K562 (cell line): ENCODE results near the gene RFT1. TPM values are rescaled to one million over a fixed set of nuclear protein-coding genes. Genes with fewer than 3 reads are reported as not detected.

Experiments used
- ATAC-seq: fragments of 200-7000 bp; cut with Tn5 transposase; 3 replicates; pipeline ENCODE4 v1.9.1; 2020; ENCODE audit warnings: moderate library complexity
- Bru-seq: library from RNA; stranded (reverse); fragments of 400-500 nt; gene quantifications from one replicate; lab custom pipeline; 2021; lab: Mats Ljungman, UMichigan
- BruChase-seq, 2 experiments: library from RNA; stranded (reverse); fragments of 400-500 nt; gene quantifications; one replicate each; lab custom pipeline; 2021; lab: Mats Ljungman, UMichigan
- BruUV-seq: library from RNA; stranded (reverse); fragments of 400-500 nt; replicated peaks from 2 replicates; lab custom pipeline; 2021; lab: Mats Ljungman, UMichigan
- CTCF ChIA-PET: fragments of 300-600 bp; formaldehyde crosslinking; extraction: SDS; loops from one replicate; lab custom pipeline; 2021; ENCODE audit warnings: low intra/inter-chr PET ratio; lab: Yijun Ruan, JAX
- POLR2A ChIA-PET: fragments of 300-600, 350-650 bp; sonication (Branson Sonifier 250); formaldehyde crosslinking; extraction: SDS; loops from one replicate; lab custom pipeline; 2021; ENCODE audit warnings: antibody characterized with exemption, inconsistent platforms; lab: Yijun Ruan, JAX
- DNase-seq, 4 experiments: peaks; one replicate each; pipeline versions ENCODE4 v3.0.0 to v3.0.0-alpha.2; 2011 to 2018; ENCODE audit warnings: low spot score in 3 of 4, mixed read lengths in 3 of 4; ENCODE audit errors: extremely low read depth in 1 of 4
- FAIRE-seq: peaks from 2 replicates; lab custom pipeline; 2011; peaks lifted over from hg19 to GRCh38; lab: Jason Lieb, UNC
- H2AFZ ChIP-seq: 2 replicates; pipeline ENCODE4 v1.6.0; 2011; ENCODE audit warnings: low read depth, low read length, control low read depth, inconsistent platforms
- H3K27ac ChIP-seq: fragments of 200-600 bp; 3 replicates; pipeline ENCODE4 v1.8.0; 2011; ENCODE audit warnings: low read depth, mild to moderate bottlenecking, control low read depth, inconsistent platforms, low read length, moderate library complexity, mixed read lengths; ENCODE audit errors: extremely low read depth
- H3K27me3 ChIP-seq, 2 experiments: fragments of 300-600 bp in 1 of 2; 2 replicates in 1 of 2; 3 replicates in 1 of 2; pipeline versions ENCODE4 v1.6.0 to v1.8.0; 2011; ENCODE audit warnings: inconsistent platforms in 2 of 2, low read length in 2 of 2, mild to moderate bottlenecking in 1 of 2, mixed read lengths in 1 of 2, moderate library complexity in 1 of 2; ENCODE audit not compliant: control insufficient read depth in 2 of 2, insufficient read depth in 2 of 2
- H3K36me3 ChIP-seq: fragments of 300-600 bp; 3 replicates; pipeline ENCODE4 v1.8.0; 2011; ENCODE audit warnings: mild to moderate bottlenecking, low read length, inconsistent platforms; ENCODE audit not compliant: control insufficient read depth, insufficient read depth
- H3K4me1 ChIP-seq, 2 experiments: fragments of 200-600 bp in 1 of 2; replicated peaks in 1 of 2; 2 replicates in 1 of 2; 3 replicates in 1 of 2; pipeline versions ENCODE4 v1.5.1 to v1.8.0; 2011; ENCODE audit warnings: inconsistent platforms in 2 of 2, low read length in 2 of 2, mild to moderate bottlenecking in 1 of 2, mixed read lengths in 1 of 2, moderate library complexity in 1 of 2; ENCODE audit not compliant: control insufficient read depth in 2 of 2, insufficient read depth in 2 of 2
- H3K4me2 ChIP-seq: 2 replicates; pipeline ENCODE4 v1.6.1; 2011; ENCODE audit warnings: low read length, control low read depth, inconsistent platforms, mixed read lengths; ENCODE audit not compliant: insufficient read depth
- H3K4me3 ChIP-seq: fragments of 200-600 bp; sonication (generic), shearing (Covaris generic); 2 replicates; pipeline ENCODE4 v1.5.1; 2016; ENCODE audit warnings: control low read depth, inconsistent platforms
- H3K79me2 ChIP-seq: fragments of 200-600 bp; 3 replicates; pipeline ENCODE4 v1.8.0; 2011; ENCODE audit warnings: low read length, inconsistent platforms; ENCODE audit not compliant: control insufficient read depth, insufficient read depth
- H3K9ac ChIP-seq, 2 experiments: 2 replicates each; pipeline versions ENCODE4 v1.6.0 to v1.6.1; 2011; ENCODE audit warnings: low read depth in 2 of 2, low read length in 2 of 2, control low read depth in 1 of 2, inconsistent platforms in 1 of 2, mild to moderate bottlenecking in 1 of 2, mixed read lengths in 1 of 2; ENCODE audit not compliant: insufficient read depth in 1 of 2
- H3K9me1 ChIP-seq: one replicate; pipeline ENCODE4 v1.6.0; 2011; ENCODE audit warnings: inconsistent platforms, mild to moderate bottlenecking, low read length, moderate library complexity; ENCODE audit not compliant: control insufficient read depth, insufficient read depth
- H3K9me3 ChIP-seq: replicated peaks from 2 replicates; pipeline ENCODE4 v1.5.1; 2011; ENCODE audit warnings: low read depth, low read length, inconsistent platforms; ENCODE audit not compliant: control insufficient read depth, insufficient read depth
- H4K20me1 ChIP-seq: replicated peaks from 2 replicates; pipeline ENCODE4 v1.6.1; 2011; ENCODE audit warnings: low read length, inconsistent platforms, mixed read lengths; ENCODE audit not compliant: control insufficient read depth, insufficient read depth
- BDP1 ChIP-seq: IDR thresholded peaks from 3 replicates; pipeline ENCODE4 v1.6.1; 2011; ENCODE audit not compliant: insufficient read length, insufficient read depth
- CBFB ChIP-seq: sonication (generic); formaldehyde crosslinking; IDR thresholded peaks from 2 replicates; pipeline ENCODE4 v1.4.0; 2020; ENCODE audit warnings: mild to moderate bottlenecking, missing genetic modification reagents
- FOXK2 ChIP-seq, 2 experiments: fragments of 450-650 bp; IDR thresholded peaks in 1 of 2; conservative IDR thresholded peaks in 1 of 2; 2 replicates each; pipeline ENCODE4 v1.6.1; 2016; ENCODE audit warnings: low read depth in 2 of 2, mild to moderate bottlenecking in 1 of 2
- MAX ChIP-seq: sonication (generic); formaldehyde crosslinking; IDR thresholded peaks from 2 replicates; pipeline ENCODE4 v1.9.0; 2022; ENCODE audit warnings: mild to moderate bottlenecking, missing genetic modification reagents
- MBD2 ChIP-seq: sonication (generic); IDR thresholded peaks from 2 replicates; pipeline ENCODE4 v1.6.1; 2016; ENCODE audit warnings: low read depth, borderline replicate concordance
- PKNOX1 ChIP-seq: fragments of 450-650 bp; IDR thresholded peaks from 2 replicates; pipeline ENCODE4 v1.6.1; 2016
- RBBP5 ChIP-seq: fragments of 200-600 bp; sonication (generic); IDR thresholded peaks from 2 replicates; pipeline ENCODE4 v1.6.1; 2012; ENCODE audit warnings: borderline replicate concordance, mild to moderate bottlenecking, low read length, control low read depth, inconsistent platforms; ENCODE audit not compliant: insufficient read depth, poor library complexity, severe bottlenecking
- SRSF7 ChIP-seq: fragments of 200-400 bp; formaldehyde crosslinking; optimal IDR thresholded peaks from 2 replicates; pipeline ENCODE3; 2017; ENCODE audit warnings: mild to moderate bottlenecking, low read depth, low read length
- STAT6 ChIP-seq: sonication (generic); formaldehyde crosslinking; IDR thresholded peaks from 2 replicates; pipeline ENCODE4 v1.8.1; 2023; ENCODE audit warnings: mild to moderate bottlenecking, missing genetic modification reagents
- XRCC3 ChIP-seq: fragments of 450-650 bp; IDR thresholded peaks from 2 replicates; pipeline ENCODE4 v1.6.1; 2017; ENCODE audit warnings: mild to moderate bottlenecking, moderate library complexity
- ZNF507 ChIP-seq: conservative IDR thresholded peaks from 2 replicates; pipeline ENCODE4 v1.6.1; 2017; ENCODE audit warnings: missing genetic modification characterization, missing compliant biosample characterization
- WGBS: fragments of 100-300 bp; shearing (Covaris generic); methylation state at CpG from one replicate; pipeline ENCODE4 v1.1.6; 2016; ENCODE audit warnings: low coverage, mixed read lengths; ENCODE audit not compliant: insufficient coverage; ENCODE audit errors: missing lambda C conversion rate; 5-methylcytosine and 5-hydroxymethylcytosine counted together
- in situ Hi-C: fragments of 300-500 bp; cut with MboI; formaldehyde crosslinking; loops from 4 replicates; pipeline ENCODE4 v1.15.0; 2018; ENCODE audit warnings: inconsistent platforms, mixed read lengths
- intact Hi-C: fragments of 100-400 bp; cut with micrococcal nuclease; formaldehyde crosslinking; loops from 2 replicates; pipeline ENCODE4 v1.14.2; 2022
- long read RNA-seq, 3 experiments: library from polyadenylated mRNA in 2 of 3; library from RNA in 1 of 3; unstranded in 2 of 3; stranded (forward) in 1 of 3; transcript quantifications; one replicate each; pipeline ENCODE4 v2.0.0, GENCODE V29; 2019 to 2022
- polyA minus RNA-seq, 3 experiments: library from RNA; depleted of rRNA, polyadenylated mRNA; stranded (reverse); fragments of >200 nt; gene quantifications; 2 replicates each; pipeline ENCODE4 v1.2.3, GENCODE V29; 2011
- polyA plus RNA-seq, 8 experiments: library from polyadenylated mRNA; depleted of rRNA in 4 of 8; stranded (reverse) in 5 of 8; unstranded in 3 of 8; fragments of >200 nt; fragmentation: Nextera tagmentation in 2 of 8; fragmentation: Illumina TruSeq in 1 of 8; extraction: Ambion mirVana in 2 of 8; extraction: Trizol in 1 of 8; gene quantifications; 2 replicates each; pipeline versions ENCODE4 v1.2.1 to v1.2.3, GENCODE V29; 2011 to 2014; ENCODE audit warnings: inconsistent platforms in 1 of 8, missing spikeins in 1 of 8
- total RNA-seq, 7 experiments: library from RNA; depleted of rRNA in 6 of 7; stranded (reverse); fragments of >200 nt in 6 of 7; fragmentation: Illumina TruSeq in 2 of 7; extraction: Trizol in 2 of 7; gene quantifications; 2 replicates each; pipeline versions ENCODE4 v1.2.1 to v1.2.3, GENCODE V29; 2011 to 2021; ENCODE audit warnings: low replicate concordance in 1 of 7

Gene RFT1
- 24.4 and 29.3 TPM in 2 replicates for total RNA-seq (2011; cell fraction: chromatin; rRNA removed; ENCODE audit: low replicate concordance)
- total RNA-seq (2011; cell fraction: nucleolus; rRNA removed): 21.2 and 22.3 TPM in 2 replicates
- total RNA-seq (2011; cell fraction: nucleoplasm; rRNA removed): 25.0 and 27.3 TPM in 2 replicates
- total RNA-seq (2014; rRNA removed) (4.4 and 6.2 TPM in 2 replicates), total RNA-seq (2014; rRNA removed; fragmentation: Illumina TruSeq; extraction: Trizol) (6.1 and 6.2 TPM in 2 replicates), total RNA-seq (2015; rRNA removed; fragmentation: Illumina TruSeq; extraction: Trizol) (5.0 and 6.0 TPM in 2 replicates), total RNA-seq (2021) (10.9 and 13.9 TPM in 2 replicates), polyA plus RNA-seq (2011; rRNA removed) (16.5 and 23.8 TPM in 2 replicates), polyA plus RNA-seq (2014; fragmentation: Illumina TruSeq; extraction: Trizol) (10.5 and 11.3 TPM in 2 replicates), polyA plus RNA-seq (2014; fragmentation: Nextera tagmentation; extraction: Ambion mirVana) (1 to 10 TPM; 7.4 to 9.0 TPM), polyA plus RNA-seq (2014; rRNA removed) (8.9 and 10.1 TPM in 2 replicates), polyA minus RNA-seq (2011; rRNA and poly(A)+ RNA removed) (26.4 and 34.0 TPM in 2 replicates), Bru-seq, nascent RNA (percentile 63 among the genes with signal in this experiment), BruChase-seq, experiment 1, labeled RNA remaining after a 2-hour chase (percentile 60 among the genes with signal in this experiment), BruChase-seq, experiment 2, labeled RNA remaining after a 6-hour chase (percentile 58 among the genes with signal in this experiment)
- polyA plus RNA-seq (2011; cell fraction: cytosol; rRNA removed): 22.8 and 23.1 TPM in 2 replicates
- polyA plus RNA-seq (2011; cell fraction: nucleus; rRNA removed): 12.2 and 13.6 TPM in 2 replicates
- polyA plus RNA-seq (2012): 11.8 and 16.9 TPM in 2 replicates
- 4.4 and 10.6 TPM in 2 replicates for polyA minus RNA-seq (2011; cell fraction: cytosol; rRNA and poly(A)+ RNA removed)
- 7.3 and 8.2 TPM in 2 replicates for polyA minus RNA-seq (2011; cell fraction: nucleus; rRNA and poly(A)+ RNA removed)
- long read RNA-seq, experiment 1, full-length matches to known transcripts: 60 of 77 reads
- long read RNA-seq, experiment 1, partial matches to known transcripts: 2 of 77 reads
- long read RNA-seq, experiment 1, other reads (novel, unspliced or antisense): 15 of 77 reads
- long read RNA-seq, experiment 2, full-length matches to known transcripts: 6 of 14 reads
- long read RNA-seq, experiment 2, partial matches to known transcripts: 3 of 14 reads
- long read RNA-seq, experiment 2, other reads (novel, unspliced or antisense): 5 of 14 reads
- long read RNA-seq, experiment 3, full-length matches to known transcripts: 22 of 24 reads
- long read RNA-seq, experiment 3, partial matches to known transcripts: 0 of 24 reads
- long read RNA-seq, experiment 3, other reads (novel, unspliced or antisense): 2 of 24 reads

GRCh38 chr3:53130179-53131061, at the start of gene RFT1:
Gene RFT1 (minus strand): TSS chr3:53130435. CDS start chr3:53130400, 35 bp downstream.
- H3K27me3 ChIP-seq: no peaks in the 10 kb centered on the region
- H3K9me1 ChIP-seq: no peaks in the 10 kb centered on the region
- H3K9ac ChIP-seq: peak within 1 kb of the TSS; percentile 72 to 96
- in situ Hi-C loops: no loop called here
- peaks cover 11% of the 10 kb centered on the region; the same call in 2 of the 3 replicates for H3K79me2 ChIP-seq
- 2% methylated on average over 15 of the region's 41 CpGs for WGBS
- peaks cover 11 to 16% of the 10 kb centered on the region in 2 experiments; a peak in 3 of 5 replicates for H3K4me1 ChIP-seq
- CTCF ChIA-PET: interaction anchor here (0.6 kb wide), 1 partner anchor 16 kb away, joined by 3 read pairs; no protein-coding TSS in a partner anchor
- TSS peak; percentile 97 for BruUV-seq
- H3K9me3 ChIP-seq: no peaks in the 10 kb centered on the region
- peak within 1 kb of the TSS; percentile 92 for H3K4me3 ChIP-seq
- H3K36me3 ChIP-seq: peaks cover 5% of the 10 kb centered on the region; the same call in 2 of the 3 replicates
- FAIRE-seq: peak; percentile 74
- ATAC-seq: peak; percentile 86
- no peaks in the 10 kb centered on the region for H4K20me1 ChIP-seq
- H3K4me2 ChIP-seq: peak within 1 kb of the TSS; percentile 87
- intact Hi-C loops: loop anchor here (5.0 kb wide), 1 partner anchor 67 kb away; no protein-coding TSS in a partner anchor
- peak within 1 kb of the TSS; percentile 84 for H3K27ac ChIP-seq
- H2AFZ ChIP-seq: peak within 1 kb of the TSS; percentile 99
- POLR2A ChIA-PET: no interaction called here
- DNase-seq: peak; percentile 83 to 95 (median 86)
- TF ChIP-seq FOXK2 (conservative IDR thresholded peaks at IDR 0.05 in 1 of 2, IDR thresholded peaks at IDR 0.05 in 1 of 2; ENCODE audit: low read depth in 2 of 2): peak in 1 of 2 experiments; percentile 46; a peak in 2 of 4 replicates
- peak; percentile 80 for TF ChIP-seq MAX (CRISPR knock-in tag)
- TF ChIP-seq MBD2: peak; percentile 46; the same call in 1 of the 2 replicates
- TF ChIP-seq ZNF507 (tag): no peak
- TF ChIP-seq STAT6 (CRISPR knock-in tag): no peak
- TF ChIP-seq RBBP5: no peak
- peak; percentile 97 for TF ChIP-seq PKNOX1
- TF ChIP-seq BDP1: no peak
- no peak for TF ChIP-seq CBFB (CRISPR knock-in tag)
- no peak for TF ChIP-seq SRSF7
- TF ChIP-seq XRCC3: no peak
